H1 (cell line): Measurements from ENCODE around the gene MAGI2.

Source experiments
- CHD1 ChIP-seq: IDR thresholded peaks from 2 replicates; pipeline ENCODE4 v1.6.1; 2012; ENCODE audit warnings: low read depth, low read length, improper control_type of control experiment
- CTCF ChIP-seq, 3 experiments: IDR thresholded peaks; 1 replicate in 2 of 3; 2 replicates in 1 of 3; pipeline versions ENCODE4 v1.5.1 to v1.6.1; 2011; ENCODE audit warnings: low read length in 3 of 3, mild to moderate bottlenecking in 3 of 3, inconsistent platforms in 2 of 3, low read depth in 1 of 3, moderate library complexity in 1 of 3; ENCODE audit not compliant: insufficient read depth in 1 of 3; ENCODE audit errors: control extremely low read depth in 1 of 3
- JUN ChIP-seq: IDR thresholded peaks from 2 replicates; pipeline ENCODE4 v1.6.1; 2011; ENCODE audit warnings: low read depth, mild to moderate bottlenecking, improper control_type of control experiment, low read length
- MAX ChIP-seq: IDR thresholded peaks from 2 replicates; pipeline ENCODE4 v1.6.1; 2012; ENCODE audit warnings: inconsistent platforms
- SUZ12 ChIP-seq: fragments of 200-600 bp; sonication (generic); IDR thresholded peaks from 2 replicates; pipeline ENCODE4 v1.6.1; 2012; ENCODE audit warnings: mild to moderate bottlenecking, inconsistent platforms, low read length, moderate library complexity, mixed read lengths
- YY1 ChIP-seq: IDR thresholded peaks from 2 replicates; pipeline ENCODE4 v1.6.1; 2011; ENCODE audit warnings: low read depth, mild to moderate bottlenecking, low read length

GRCh38 chr7:78129865-78130264 is 1323.6 kb downstream of the MAGI2 start:
- no peak for TF ChIP-seq CTCF (IDR thresholded peaks at IDR 0.05; ENCODE audit: control extremely low read depth in 1 of 3, insufficient read depth in 1 of 3, low read depth in 1 of 3, low read length in 3 of 3)
- TF ChIP-seq SUZ12 = no peak
- no peak for TF ChIP-seq CHD1
- no peak for TF ChIP-seq JUN
- no peak for TF ChIP-seq MAX
- TF ChIP-seq YY1 = no peak
